Measurements from ENCODE around the gene HYI.

The HYI gene

DNA sequence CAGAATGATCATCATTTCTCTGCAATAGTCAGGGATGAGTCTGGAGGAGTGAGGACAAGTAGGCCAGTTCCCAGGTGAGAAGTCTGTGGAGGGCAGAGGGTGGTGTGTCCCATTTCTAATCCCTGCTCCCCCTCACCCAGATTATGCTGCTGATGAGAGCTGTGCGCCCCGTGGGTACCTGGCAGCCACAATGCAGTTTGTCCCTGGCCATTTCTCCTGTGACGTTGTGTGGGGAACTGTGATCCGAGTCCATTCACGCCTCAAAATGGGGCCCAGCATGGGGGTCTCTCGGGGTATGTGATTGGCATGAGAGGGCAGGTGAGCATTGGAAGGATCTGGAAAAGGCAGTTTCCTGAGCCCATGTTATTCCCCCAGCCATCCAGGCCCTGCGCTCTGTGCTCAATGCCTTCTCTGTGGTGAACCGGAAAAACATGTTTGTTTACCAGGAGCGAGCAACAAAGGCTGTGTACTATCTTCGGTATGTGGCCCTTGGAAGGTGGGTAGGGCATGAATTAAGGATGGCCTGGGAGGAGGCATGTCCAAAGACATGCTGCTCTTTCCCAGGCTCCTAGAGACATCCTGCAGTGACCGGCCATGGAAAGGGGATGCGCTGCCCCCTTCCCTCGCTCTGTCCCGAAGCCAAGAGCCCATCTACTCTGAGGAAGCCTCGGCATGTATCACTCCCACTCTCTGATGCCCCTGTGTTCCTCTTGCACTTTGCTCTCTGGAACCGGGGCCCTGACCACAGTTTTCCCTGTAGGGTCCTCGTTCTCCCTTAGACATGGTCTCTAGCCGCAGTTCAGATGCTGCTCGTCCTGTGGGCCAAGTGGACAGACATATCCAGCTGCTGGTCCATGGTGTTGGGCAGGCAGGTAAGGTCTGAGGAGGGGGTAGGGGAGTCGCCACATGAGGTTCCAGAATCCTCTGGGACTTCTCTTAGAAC lies 16.4 kb downstream of the HYI start:
- Histone ChIP-seq H3K4me3 (ENCODE audit: insufficient read depth, low read length, poor library complexity, severe bottlenecking) (no peak overlapping the region), H3K4me2 (ENCODE audit: low read depth, low read length, poor library complexity, severe bottlenecking) (no peak overlapping the region), H3F3A (ENCODE audit: insufficient read depth) (no peaks in the 10 kb centered on the region), H3K36me3 (ENCODE audit: low read length) (no peaks in the 10 kb centered on the region), H2AFZ (ENCODE audit: low read depth, low read length, severe bottlenecking) (no peak overlapping the region), H3K79me2 (ENCODE audit: insufficient read depth, low read length) (no peaks in the 10 kb centered on the region), H3K9me3 (ENCODE audit: insufficient read depth, low read length) (no peaks in the 10 kb centered on the region), H4K20me1 (ENCODE audit: low read depth, low read length) (no peaks in the 10 kb centered on the region), H3K27me3 (ENCODE audit: low read length) (no peaks in the 10 kb centered on the region), H3K27ac (ENCODE audit: low read depth, low read length) (no peak overlapping the region), H3K9me2 (replicated peaks; ENCODE audit: insufficient read depth, low read length) (no peaks in the 10 kb centered on the region), H3K9ac (ENCODE audit: low read length) (no peak overlapping the region)
- TF ChIP-seq, protein P1, sequence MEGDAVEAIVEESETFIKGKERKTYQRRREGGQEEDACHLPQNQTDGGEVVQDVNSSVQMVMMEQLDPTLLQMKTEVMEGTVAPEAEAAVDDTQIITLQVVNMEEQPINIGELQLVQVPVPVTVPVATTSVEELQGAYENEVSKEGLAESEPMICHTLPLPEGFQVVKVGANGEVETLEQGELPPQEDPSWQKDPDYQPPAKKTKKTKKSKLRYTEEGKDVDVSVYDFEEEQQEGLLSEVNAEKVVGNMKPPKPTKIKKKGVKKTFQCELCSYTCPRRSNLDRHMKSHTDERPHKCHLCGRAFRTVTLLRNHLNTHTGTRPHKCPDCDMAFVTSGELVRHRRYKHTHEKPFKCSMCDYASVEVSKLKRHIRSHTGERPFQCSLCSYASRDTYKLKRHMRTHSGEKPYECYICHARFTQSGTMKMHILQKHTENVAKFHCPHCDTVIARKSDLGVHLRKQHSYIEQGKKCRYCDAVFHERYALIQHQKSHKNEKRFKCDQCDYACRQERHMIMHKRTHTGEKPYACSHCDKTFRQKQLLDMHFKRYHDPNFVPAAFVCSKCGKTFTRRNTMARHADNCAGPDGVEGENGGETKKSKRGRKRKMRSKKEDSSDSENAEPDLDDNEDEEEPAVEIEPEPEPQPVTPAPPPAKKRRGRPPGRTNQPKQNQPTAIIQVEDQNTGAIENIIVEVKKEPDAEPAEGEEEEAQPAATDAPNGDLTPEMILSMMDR (IDR thresholded peaks at IDR 0.05; ENCODE audit: insufficient read depth, low read length, poor library complexity, severe bottlenecking) = no peak
- no peak for TF ChIP-seq EZH2phosphoT487 (conservative IDR thresholded peaks at IDR 0.05; ENCODE audit: low read length)

GRCh38 chr1:43436371-43436770 lies 17.4 kb downstream of the HYI start:
- TF ChIP-seq EZH2phosphoT487 (conservative IDR thresholded peaks at IDR 0.05; ENCODE audit: low read length) = no peak
- TF ChIP-seq, protein P1 (IDR thresholded peaks at IDR 0.05; ENCODE audit: insufficient read depth, low read length, poor library complexity, severe bottlenecking) = no peak
- H3K27ac ChIP-seq (ENCODE audit: low read depth, low read length) = no peak overlapping the region
- no peaks in the 10 kb centered on the region for H4K20me1 ChIP-seq (ENCODE audit: low read depth, low read length)
- no peaks in the 10 kb centered on the region for H3K27me3 ChIP-seq (ENCODE audit: low read length)
- H3K9ac ChIP-seq (ENCODE audit: low read length) = no peak overlapping the region
- H3K9me3 ChIP-seq (ENCODE audit: insufficient read depth, low read length) = no peaks in the 10 kb centered on the region
- H3K79me2 ChIP-seq (ENCODE audit: insufficient read depth, low read length) = no peaks in the 10 kb centered on the region
- H3F3A ChIP-seq (ENCODE audit: insufficient read depth) = no peaks in the 10 kb centered on the region
- no peaks in the 10 kb centered on the region for H3K9me2 ChIP-seq (replicated peaks; ENCODE audit: insufficient read depth, low read length)
- H3K4me2 ChIP-seq (ENCODE audit: low read depth, low read length, poor library complexity, severe bottlenecking) = no peak overlapping the region
- no peaks in the 10 kb centered on the region for H3K36me3 ChIP-seq (ENCODE audit: low read length)
- no peak overlapping the region for H3K4me3 ChIP-seq (ENCODE audit: insufficient read depth, low read length, poor library complexity, severe bottlenecking)
- no peak overlapping the region for H2AFZ ChIP-seq (ENCODE audit: low read depth, low read length, severe bottlenecking)

GRCh38 chr1:43435146-43436145 lies 18.3 kb downstream of the HYI start:
- H3F3A ChIP-seq (ENCODE audit: insufficient read depth) = no peaks in the 10 kb centered on the region
- H3K36me3 ChIP-seq (ENCODE audit: low read length) = no peaks in the 10 kb centered on the region
- no peaks in the 10 kb centered on the region for H3K27me3 ChIP-seq (ENCODE audit: low read length)

More at GRCh38 chr1:43435146-43436145, 18.3 kb downstream of the HYI start:
- H3K4me2 ChIP-seq (ENCODE audit: low read depth, low read length, poor library complexity, severe bottlenecking) = no peak overlapping the region
- no peaks in the 10 kb centered on the region for H3K9me3 ChIP-seq (ENCODE audit: insufficient read depth, low read length)
- no peaks in the 10 kb centered on the region for H3K9me2 ChIP-seq (replicated peaks; ENCODE audit: insufficient read depth, low read length)
- no peak overlapping the region for H3K27ac ChIP-seq (ENCODE audit: low read depth, low read length)
- no peaks in the 10 kb centered on the region for H3K79me2 ChIP-seq (ENCODE audit: insufficient read depth, low read length)
- H3K4me3 ChIP-seq (ENCODE audit: insufficient read depth, low read length, poor library complexity, severe bottlenecking) = no peak overlapping the region
- H2AFZ ChIP-seq (ENCODE audit: low read depth, low read length, severe bottlenecking) = no peak overlapping the region
- no peak overlapping the region for H3K9ac ChIP-seq (ENCODE audit: low read length)
- no peaks in the 10 kb centered on the region for H4K20me1 ChIP-seq (ENCODE audit: low read depth, low read length)
- no peak for TF ChIP-seq EZH2phosphoT487 (conservative IDR thresholded peaks at IDR 0.05; ENCODE audit: low read length)
- TF ChIP-seq, protein P1 (IDR thresholded peaks at IDR 0.05; ENCODE audit: insufficient read depth, low read length, poor library complexity, severe bottlenecking) = no peak
